ENCODE measurements around the gene PIP4P1.

The PIP4P1 gene

GRCh38 chr14:20427231-20428009 lies 33.8 kb downstream of the PIP4P1 start:
- TF ChIP-seq GABPA (IDR thresholded peaks at IDR 0.05; ENCODE audit: low read depth) (no peak), POLR2AphosphoS5 (IDR thresholded peaks at IDR 0.05; ENCODE audit: low read depth) (no peak; the same call in 1 of the 2 replicates), SPI1 (IDR thresholded peaks at IDR 0.05; ENCODE audit: borderline replicate concordance, low read depth) (peak; percentile 94)
- Histone ChIP-seq H3K4me3 (replicated peaks; ENCODE audit: insufficient read depth, low read length) (peak overlapping the region; percentile 34), H3K27ac (replicated peaks) (peak overlapping the region; percentile 85), H3K27me3 (ENCODE audit: insufficient read depth, poor library complexity, severe bottlenecking) (no peaks in the 10 kb centered on the region)
- DNase-seq (ENCODE audit: low read depth in 1 of 2, low spot score in 1 of 2): peak; percentile 63 to 74

DNA sequence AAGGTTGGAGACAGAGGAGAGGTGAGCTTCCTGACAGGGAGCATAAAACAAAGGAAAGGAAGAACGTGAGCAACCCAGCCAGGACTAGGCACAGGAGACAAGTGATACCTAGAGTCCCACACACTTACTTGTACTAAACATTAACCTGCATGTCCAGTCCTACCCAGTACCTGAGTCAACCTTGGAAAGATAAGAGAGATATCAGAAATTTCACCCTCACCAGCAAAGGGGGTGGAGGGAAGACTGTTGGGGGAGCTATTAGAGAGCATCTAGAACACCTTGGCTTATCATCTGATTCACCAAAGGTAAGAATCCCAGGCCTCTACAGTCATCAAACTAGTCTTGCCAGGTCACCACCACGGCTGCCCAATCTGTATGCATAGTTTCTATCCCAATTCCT lies 36.4 kb downstream of the PIP4P1 start:
- Histone ChIP-seq H3K27me3 (ENCODE audit: insufficient read depth, poor library complexity, severe bottlenecking) (no peaks in the 10 kb centered on the region), H3K4me3 (replicated peaks; ENCODE audit: insufficient read depth, low read length) (no peak overlapping the region), H3K27ac (replicated peaks) (no peak overlapping the region)
- TF ChIP-seq GABPA (IDR thresholded peaks at IDR 0.05; ENCODE audit: low read depth): no peak
- TF ChIP-seq SPI1 (IDR thresholded peaks at IDR 0.05; ENCODE audit: borderline replicate concordance, low read depth): no peak
- DNase-seq (ENCODE audit: low read depth in 1 of 2, low spot score in 1 of 2): no peak

DNA sequence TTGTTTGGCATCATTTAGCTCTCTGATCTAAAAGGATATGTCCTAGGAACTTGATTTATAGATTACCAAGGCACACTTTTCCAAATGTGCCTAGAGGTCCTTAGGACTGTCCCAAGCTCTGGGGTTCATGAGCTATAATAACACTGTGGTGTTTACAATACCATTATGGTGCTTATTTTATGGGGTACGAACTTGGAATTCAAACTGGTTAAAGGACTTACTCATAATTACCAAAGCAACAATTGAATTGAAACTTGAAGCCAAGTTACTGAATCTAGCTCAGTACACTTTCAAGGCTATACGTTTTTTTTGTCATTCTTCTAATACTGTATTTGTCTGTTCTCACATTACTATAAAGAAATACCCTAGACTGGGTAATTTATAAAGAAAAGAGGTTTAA lies 38.3 kb downstream of the PIP4P1 start:
- no peak for TF ChIP-seq POLR2AphosphoS5 (IDR thresholded peaks at IDR 0.05; ENCODE audit: low read depth)
- TF ChIP-seq, protein P1, sequence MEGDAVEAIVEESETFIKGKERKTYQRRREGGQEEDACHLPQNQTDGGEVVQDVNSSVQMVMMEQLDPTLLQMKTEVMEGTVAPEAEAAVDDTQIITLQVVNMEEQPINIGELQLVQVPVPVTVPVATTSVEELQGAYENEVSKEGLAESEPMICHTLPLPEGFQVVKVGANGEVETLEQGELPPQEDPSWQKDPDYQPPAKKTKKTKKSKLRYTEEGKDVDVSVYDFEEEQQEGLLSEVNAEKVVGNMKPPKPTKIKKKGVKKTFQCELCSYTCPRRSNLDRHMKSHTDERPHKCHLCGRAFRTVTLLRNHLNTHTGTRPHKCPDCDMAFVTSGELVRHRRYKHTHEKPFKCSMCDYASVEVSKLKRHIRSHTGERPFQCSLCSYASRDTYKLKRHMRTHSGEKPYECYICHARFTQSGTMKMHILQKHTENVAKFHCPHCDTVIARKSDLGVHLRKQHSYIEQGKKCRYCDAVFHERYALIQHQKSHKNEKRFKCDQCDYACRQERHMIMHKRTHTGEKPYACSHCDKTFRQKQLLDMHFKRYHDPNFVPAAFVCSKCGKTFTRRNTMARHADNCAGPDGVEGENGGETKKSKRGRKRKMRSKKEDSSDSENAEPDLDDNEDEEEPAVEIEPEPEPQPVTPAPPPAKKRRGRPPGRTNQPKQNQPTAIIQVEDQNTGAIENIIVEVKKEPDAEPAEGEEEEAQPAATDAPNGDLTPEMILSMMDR (IDR thresholded peaks at IDR 0.05; ENCODE audit: insufficient read depth, low read length): no peak
- no peak for TF ChIP-seq REST (IDR thresholded peaks at IDR 0.05; ENCODE audit: insufficient replicate concordance, low read depth)
- no peak for TF ChIP-seq SPI1 (IDR thresholded peaks at IDR 0.05; ENCODE audit: borderline replicate concordance, low read depth)
- TF ChIP-seq GABPA (IDR thresholded peaks at IDR 0.05; ENCODE audit: low read depth): no peak
- DNase-seq (ENCODE audit: low read depth in 1 of 2, low spot score in 1 of 2): no peak
- H3K27ac ChIP-seq (replicated peaks): no peak overlapping the region
- no peaks in the 10 kb centered on the region for H3K27me3 ChIP-seq (ENCODE audit: insufficient read depth, poor library complexity, severe bottlenecking)
- H3K4me3 ChIP-seq (replicated peaks; ENCODE audit: insufficient read depth, low read length): no peak overlapping the region

DNA sequence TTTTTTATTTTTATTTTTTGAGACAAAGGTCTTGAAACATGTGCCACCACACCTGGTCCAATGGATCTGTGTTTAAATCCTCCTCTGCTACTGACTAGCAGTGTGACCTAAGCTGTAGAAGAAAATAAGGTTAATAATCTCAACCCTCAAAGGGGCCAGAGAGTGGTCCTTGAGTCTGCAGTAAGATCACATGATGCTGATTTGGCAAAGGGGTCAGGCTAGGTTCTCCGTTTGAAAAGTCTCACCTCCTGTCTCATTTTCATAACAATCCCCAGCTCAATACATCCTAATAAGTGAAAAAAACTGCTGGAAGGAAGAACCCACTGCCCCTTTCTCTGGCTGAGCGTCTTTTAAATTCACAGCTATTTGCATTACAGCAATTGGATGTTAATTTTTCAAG lies 40.0 kb downstream of the PIP4P1 start:
- Histone ChIP-seq H3K4me3 (replicated peaks; ENCODE audit: insufficient read depth, low read length) (no peak overlapping the region), H3K27me3 (ENCODE audit: insufficient read depth, poor library complexity, severe bottlenecking) (no peaks in the 10 kb centered on the region), H3K27ac (replicated peaks) (no peak overlapping the region)
- no peak for DNase-seq (ENCODE audit: low read depth in 1 of 2, low spot score in 1 of 2)
- TF ChIP-seq POLR2AphosphoS5 (IDR thresholded peaks at IDR 0.05; ENCODE audit: low read depth): no peak
- TF ChIP-seq, protein P1 (IDR thresholded peaks at IDR 0.05; ENCODE audit: insufficient read depth, low read length): no peak
- no peak for TF ChIP-seq GABPA (IDR thresholded peaks at IDR 0.05; ENCODE audit: low read depth)
- TF ChIP-seq SPI1 (IDR thresholded peaks at IDR 0.05; ENCODE audit: borderline replicate concordance, low read depth): no peak
- no peak for TF ChIP-seq REST (IDR thresholded peaks at IDR 0.05; ENCODE audit: insufficient replicate concordance, low read depth)

Measured in HL-60 (cell line).